ENCODE results near the gene RASSF9. TPM values are rescaled to one million over a fixed set of nuclear protein-coding genes. Genes with fewer than 3 reads are reported as not detected.

RASSF9 gene
- total RNA-seq, 1 donor from 2014 or later = 9.1 TPM

DNA sequence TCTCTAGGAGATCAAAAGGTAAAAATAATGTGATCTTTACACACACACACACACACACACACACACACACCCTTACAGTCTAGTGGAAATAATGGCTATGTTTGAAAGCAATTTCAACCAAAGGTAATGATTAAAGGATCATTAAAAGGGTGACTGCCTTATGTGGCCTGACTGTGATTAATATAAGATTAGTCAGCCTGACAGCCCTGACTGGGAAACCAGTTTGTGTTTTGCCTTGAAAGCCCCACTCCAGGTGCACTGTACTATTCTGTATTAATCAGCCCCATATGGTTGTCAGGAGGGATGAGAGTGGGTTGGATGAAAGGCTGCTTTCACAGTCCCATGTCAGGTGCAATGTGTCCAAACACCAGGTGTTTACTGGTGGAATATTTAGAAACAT lies 10.5 kb downstream of the RASSF9 start:
- no peak for DNase-seq (ENCODE audit: low spot score)
- intact Hi-C loops (cut with DNase I) = no loop called here

GRCh38 chr12:85823436-85824180 lies 12.6 kb downstream of the RASSF9 start:
- intact Hi-C loops (cut with DNase I) = no loop called here
- DNase-seq (ENCODE audit: low spot score) = no peak

GRCh38 chr12:85821759-85822158 lies 14.4 kb downstream of the RASSF9 start:
- DNase-seq (ENCODE audit: low spot score) = no peak
- intact Hi-C loops (cut with DNase I) = no loop called here

GRCh38 chr12:85821206-85821605 lies 15.0 kb downstream of the RASSF9 start:
- no peak for DNase-seq (ENCODE audit: low spot score)
- intact Hi-C loops (cut with DNase I) = no loop called here

- intact Hi-C loops (cut with DNase I) = no loop called here
- DNase-seq (ENCODE audit: low spot score) = no peak
Measured at GRCh38 chr12:85820101-85820500, 16.1 kb downstream of the RASSF9 start.

DNA sequence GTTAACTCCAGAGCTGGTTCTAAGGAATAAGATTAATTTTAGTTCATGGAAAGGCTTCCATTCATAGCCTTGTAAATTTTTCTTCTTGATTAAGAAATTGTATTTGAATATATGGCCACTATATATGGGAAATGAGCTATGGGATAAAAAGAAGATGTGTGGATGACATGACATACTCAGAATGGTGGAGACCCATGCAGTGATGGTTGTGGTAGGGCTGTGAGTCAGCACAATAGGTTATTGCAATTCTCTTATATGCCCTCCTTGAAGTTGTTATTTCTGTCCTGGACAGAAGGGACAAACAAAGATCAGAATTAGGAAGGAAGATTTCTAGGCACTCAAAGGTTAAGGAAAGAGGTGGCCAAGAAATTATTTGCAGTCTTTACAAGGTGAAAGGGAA lies 21.5 kb downstream of the RASSF9 start:
- DNase-seq (ENCODE audit: low spot score) = no peak
- intact Hi-C loops (cut with DNase I) = no loop called here

DNA sequence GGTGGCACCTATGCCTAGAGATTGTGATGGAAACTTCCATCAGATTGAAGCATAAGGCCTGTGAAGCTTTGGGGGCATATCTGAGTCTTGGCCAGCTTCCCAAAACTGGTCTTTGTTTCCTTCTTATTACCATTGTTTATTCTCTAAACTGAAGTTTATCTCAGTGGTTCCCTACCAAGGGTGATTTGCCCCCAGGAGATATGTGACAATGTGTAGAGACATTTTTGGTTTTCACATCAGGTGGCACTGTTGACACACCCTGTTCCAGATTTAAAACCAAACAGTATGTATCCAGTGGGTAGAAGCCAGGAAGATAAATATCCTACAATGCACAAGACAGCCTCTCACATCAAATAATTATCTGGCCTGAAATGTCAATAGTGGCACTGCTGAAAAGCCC lies 22.1 kb downstream of the RASSF9 start:
- intact Hi-C loops (cut with DNase I) = no loop called here
- DNase-seq (ENCODE audit: low spot score) = no peak

DNA sequence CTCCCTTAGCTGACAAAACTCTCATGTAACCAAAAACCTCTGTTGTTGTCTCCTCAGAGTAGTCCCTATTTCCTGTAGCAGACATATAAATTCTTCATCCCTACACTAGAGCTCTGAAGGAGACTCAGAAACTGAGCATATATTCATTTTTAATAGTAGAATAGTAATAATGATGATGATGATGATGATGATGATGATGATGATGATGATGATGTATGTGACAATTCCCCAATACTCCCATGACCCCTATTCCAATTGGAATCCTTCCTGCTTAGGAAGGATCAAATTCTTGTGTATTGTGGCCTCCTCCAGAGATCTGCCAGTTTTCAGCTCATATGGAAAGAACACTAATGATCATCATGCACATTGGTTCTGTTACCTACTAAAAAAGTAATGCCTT lies 26.7 kb downstream of the RASSF9 start:
- intact Hi-C loops (cut with DNase I) = no loop called here
- no peak for DNase-seq (ENCODE audit: low spot score)

DNA sequence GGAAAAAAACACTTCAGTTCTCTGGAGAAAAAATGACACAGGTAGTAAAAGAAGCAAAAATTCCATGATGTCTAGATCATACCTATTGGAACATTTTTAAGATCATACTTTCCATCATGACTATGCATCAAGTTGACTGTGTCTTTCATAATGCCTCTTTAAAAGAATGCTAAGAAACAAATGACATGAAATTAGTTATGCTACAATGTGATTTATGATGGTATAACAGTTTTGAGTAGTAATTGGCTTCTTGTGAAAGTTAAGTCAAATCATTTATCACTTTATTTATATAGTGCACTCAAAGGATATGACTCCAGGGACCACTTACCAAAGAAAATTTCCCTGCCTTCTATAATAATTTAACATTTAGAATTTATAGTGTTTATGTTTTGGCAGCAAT lies 28.5 kb downstream of the RASSF9 start:
- intact Hi-C loops (cut with DNase I) = no loop called here
- no peak for DNase-seq (ENCODE audit: low spot score)

DNA sequence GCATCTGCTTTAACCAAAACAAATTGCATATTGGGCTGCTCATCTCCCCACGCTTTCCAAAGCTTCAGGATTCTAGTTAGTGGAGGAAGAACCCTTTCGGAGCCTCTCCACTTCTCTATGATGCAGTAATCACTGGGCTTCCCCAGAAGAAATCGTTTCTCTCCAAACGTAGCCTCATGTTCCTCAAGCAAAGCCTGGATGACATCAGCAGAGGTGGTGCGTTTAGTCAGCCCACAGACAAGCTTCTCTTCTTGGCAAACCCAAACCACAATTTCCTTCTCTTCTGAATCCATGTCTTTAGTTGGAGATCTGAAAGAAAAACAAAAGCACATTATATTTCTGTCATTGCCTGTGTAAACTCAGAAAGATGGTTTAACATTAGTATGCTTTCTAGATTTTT lies 30.6 kb downstream of the RASSF9 start:
- no peak for DNase-seq (ENCODE audit: low spot score)
- intact Hi-C loops (cut with DNase I) = no loop called here

GRCh38 chr12:85804663-85805062 lies 31.5 kb downstream of the RASSF9 start:
- intact Hi-C loops (cut with DNase I) = no loop called here
- DNase-seq (ENCODE audit: low spot score) = no peak

DNA sequence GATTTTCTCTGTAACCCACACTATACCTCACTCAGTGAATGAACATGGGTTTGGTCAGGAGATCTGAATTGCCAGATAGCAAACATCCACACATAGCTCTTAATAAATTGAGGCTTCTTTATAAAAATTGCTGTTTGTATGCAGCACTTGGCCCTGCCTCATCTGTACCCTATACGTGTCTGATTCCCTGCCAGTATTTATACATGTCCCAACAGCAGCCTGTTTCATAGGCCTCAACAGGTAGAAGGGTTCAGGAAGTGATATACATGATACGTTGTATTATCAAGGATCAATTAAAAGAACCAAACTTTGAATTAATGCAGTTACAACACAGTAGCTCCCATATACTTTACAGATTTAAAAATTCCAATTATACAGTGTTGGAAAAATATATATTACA lies 32.3 kb downstream of the RASSF9 start:
- DNase-seq (ENCODE audit: low spot score) = no peak
- intact Hi-C loops (cut with DNase I) = no loop called here

DNA sequence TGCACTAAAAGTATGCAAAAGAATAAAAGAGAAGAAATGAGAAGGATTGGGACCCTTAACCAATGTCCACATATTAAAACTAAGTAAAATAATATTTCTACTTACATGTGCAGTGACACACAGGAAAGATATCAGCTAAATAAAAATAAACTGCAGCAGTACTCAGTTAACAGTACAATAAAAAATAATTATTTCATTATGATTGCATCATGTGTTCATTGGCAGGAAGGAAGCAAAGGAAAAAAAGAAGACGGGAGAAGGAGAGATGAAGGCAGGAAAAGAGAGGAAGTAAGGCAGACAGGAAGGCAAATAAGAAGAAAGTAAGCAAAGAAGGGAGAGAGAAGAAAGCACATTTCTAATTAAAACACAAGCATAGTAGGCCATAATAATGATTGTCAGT lies 33.0 kb downstream of the RASSF9 start:
- intact Hi-C loops (cut with DNase I) = no loop called here
- DNase-seq (ENCODE audit: low spot score) = no peak

GRCh38 chr12:85798122-85798521 lies 38.1 kb downstream of the RASSF9 start:
- DNase-seq (ENCODE audit: low spot score) = no peak
- intact Hi-C loops (cut with DNase I) = no loop called here

- DNase-seq (ENCODE audit: low spot score) = no peak
- intact Hi-C loops (cut with DNase I) = no loop called here
Measured at GRCh38 chr12:85796001-85796400, 40.2 kb downstream of the RASSF9 start.

DNA sequence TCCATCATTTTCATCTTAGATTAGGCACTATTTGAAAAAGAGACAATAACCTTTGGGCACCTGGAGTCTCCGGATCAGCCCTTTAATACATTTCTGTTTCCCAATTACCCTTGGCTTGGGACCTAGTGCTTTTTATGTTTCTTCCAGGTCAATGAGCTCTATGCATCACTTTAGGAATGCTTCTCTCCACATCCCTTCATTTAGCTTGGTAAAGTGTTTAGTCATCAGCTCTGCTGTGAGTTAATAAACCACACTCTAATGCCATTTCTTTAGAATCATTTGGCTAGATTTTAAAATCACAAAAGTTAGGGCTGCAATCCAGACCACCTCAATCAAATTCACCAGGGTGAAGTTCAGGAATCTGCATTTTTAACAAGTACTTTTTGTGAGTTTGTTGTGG lies 41.7 kb downstream of the RASSF9 start:
- intact Hi-C loops (cut with DNase I) = no loop called here

GRCh38 chr12:85784096-85784720 lies 52.0 kb downstream of the RASSF9 start:
- intact Hi-C loops (cut with DNase I) = no loop called here
- no peak for DNase-seq (ENCODE audit: low spot score)

More for the DNA sequence above, 41.7 kb downstream of the RASSF9 start:
- DNase-seq (ENCODE audit: low spot score) = no peak

- intact Hi-C loops (cut with DNase I) = no loop called here
- no peak for DNase-seq (ENCODE audit: low spot score)
Measured at GRCh38 chr12:85782711-85783110, 53.5 kb downstream of the RASSF9 start.

DNA sequence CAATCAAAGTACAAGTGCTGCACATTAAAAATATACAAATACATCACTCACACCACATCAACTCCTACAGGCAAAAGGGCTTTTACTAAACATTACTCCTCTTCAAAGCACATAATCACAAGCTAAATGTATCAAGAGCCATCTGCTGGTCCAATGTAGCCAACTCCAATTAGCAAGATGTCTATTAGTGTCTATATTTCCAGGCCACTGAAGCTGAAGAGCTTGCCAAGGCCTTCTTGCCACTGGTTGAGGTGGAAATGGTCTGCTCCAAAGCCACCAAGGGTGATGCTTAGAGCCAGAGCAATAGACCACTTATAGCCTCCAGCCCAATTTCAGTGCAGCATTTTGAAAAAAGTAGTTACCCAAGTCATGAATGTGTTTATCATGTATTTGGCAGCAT lies 54.4 kb downstream of the RASSF9 start:
- DNase-seq (ENCODE audit: low spot score) = no peak

DNA sequence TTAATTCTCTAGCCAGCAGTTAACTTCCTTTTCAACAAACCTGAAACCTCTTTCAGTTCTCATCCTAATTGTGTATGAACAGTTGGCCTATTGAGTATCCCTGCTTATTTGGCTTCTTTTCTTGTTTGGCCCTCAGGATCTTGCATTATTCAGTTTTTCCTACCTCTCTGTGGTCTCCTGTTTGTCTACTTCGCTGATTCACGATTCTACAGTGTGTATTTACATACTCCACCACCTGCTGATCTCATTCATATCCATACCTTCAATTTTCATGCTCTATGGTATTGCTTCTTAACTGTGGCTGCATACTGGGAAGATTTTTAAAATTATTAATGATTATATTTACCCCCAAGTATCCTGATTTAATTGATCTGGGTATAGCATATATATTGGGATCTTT lies 56.4 kb downstream of the RASSF9 start:
- intact Hi-C loops (cut with DNase I) = no loop called here
- no peak for DNase-seq (ENCODE audit: low spot score)

More for the DNA sequence above, 54.4 kb downstream of the RASSF9 start:
- intact Hi-C loops (cut with DNase I) = no loop called here

DNA sequence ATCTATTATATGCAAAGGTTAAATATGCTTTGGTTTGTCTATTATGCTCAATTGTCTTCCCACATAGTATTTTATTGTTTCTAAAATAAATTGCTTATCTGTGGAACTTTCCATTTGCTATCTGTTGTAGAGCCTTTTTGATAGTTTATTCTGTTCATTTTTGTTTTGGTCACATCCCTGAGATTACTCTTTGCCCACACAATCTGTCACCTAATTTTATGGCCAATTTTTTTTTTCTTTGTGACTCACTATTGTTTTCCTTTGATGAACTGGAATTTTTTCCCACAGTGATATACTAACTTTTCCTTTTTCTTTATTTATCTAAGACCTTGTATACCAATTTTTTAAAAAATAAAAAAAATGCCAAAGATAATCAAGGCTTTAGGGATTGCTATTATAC lies 61.1 kb downstream of the RASSF9 start:
- intact Hi-C loops (cut with DNase I) = no loop called here
- DNase-seq (ENCODE audit: low spot score) = no peak

DNA sequence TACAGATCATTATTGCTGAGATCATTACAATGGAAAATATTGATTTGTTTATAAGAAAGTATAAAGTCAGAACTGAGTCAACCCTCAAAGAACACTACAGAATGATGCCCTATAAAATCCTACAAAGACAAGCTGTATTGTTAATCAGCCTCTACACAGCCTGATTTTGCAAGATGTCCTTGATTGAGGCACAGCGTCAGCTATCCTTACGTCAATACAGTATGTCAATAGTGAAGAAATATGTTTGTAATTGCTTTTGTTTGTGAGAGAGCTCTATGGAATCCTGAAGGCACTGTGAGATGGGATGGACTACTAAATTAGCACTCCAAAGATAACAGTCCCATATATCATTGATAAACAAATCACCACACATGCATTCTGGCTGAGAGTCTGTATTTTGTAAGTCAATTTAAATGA lies 70.7 kb downstream of the RASSF9 start:
- no peak for DNase-seq (ENCODE audit: low spot score)

More for the DNA sequence above, 70.7 kb downstream of the RASSF9 start:
- intact Hi-C loops (cut with DNase I) = no loop called here
